ENCODE results near the gene SLC10A7.

DNA sequence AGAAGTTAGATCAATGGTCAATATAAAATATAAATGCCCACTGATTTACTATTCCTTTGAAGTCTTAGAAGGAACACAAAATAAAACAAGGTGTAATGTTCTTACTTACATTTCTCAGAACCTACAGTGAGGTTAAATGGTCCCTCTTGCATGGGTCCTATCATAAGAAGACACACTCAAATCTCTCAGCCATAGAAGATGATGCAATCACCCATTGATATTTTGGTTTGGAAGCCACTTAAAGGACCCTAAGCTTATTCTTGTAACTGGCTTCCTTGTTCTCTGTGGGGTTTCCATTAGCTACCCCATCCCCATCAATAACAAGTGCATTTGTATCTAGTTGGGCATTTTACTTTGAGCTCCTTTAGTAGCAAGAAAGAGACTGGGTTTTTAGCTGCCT is 292.3 kb downstream of the SLC10A7 start:
- no peak for TF ChIP-seq CTCF (IDR thresholded peaks at IDR 0.05)
- no peak for TF ChIP-seq EZH2 (IDR thresholded peaks at IDR 0.05; ENCODE audit: borderline replicate concordance, insufficient read depth, low read depth, low read length, poor library complexity, severe bottlenecking)

Measured in B cell (primary cell).